Activated T-helper 17 cell treated with anti-CD3 and anti-CD28 coated beads, Interleukin-2, amount 50 U/mL, for 72 hours (primary cell): ENCODE data around the gene LDAH. TPM values are rescaled to one million over a fixed set of nuclear protein-coding genes. Genes with fewer than 3 reads are reported as not detected.

Experiments
- ATAC-seq: fragments of 150-1000 bp; cut with Tn5 transposase; replicated peaks from 2 replicates; pipeline ENCODE4 v1.10.0; 2021; ENCODE audit warnings: mild to moderate bottlenecking, moderate library complexity
- H3K27ac Mint-ChIP-seq: one replicate; pipeline ENCODE4 v1.8.0; 2022; ENCODE audit warnings: mixed read lengths
- H3K27me3 Mint-ChIP-seq: one replicate; pipeline ENCODE4 v1.8.0; 2022; ENCODE audit warnings: mixed read lengths
- H3K36me3 Mint-ChIP-seq: one replicate; pipeline ENCODE4 v1.8.0; 2022; ENCODE audit warnings: low read depth, mild to moderate bottlenecking, mixed read lengths
- H3K4me1 Mint-ChIP-seq: one replicate; pipeline ENCODE4 v1.8.0; 2022; ENCODE audit warnings: mixed read lengths
- H3K4me3 Mint-ChIP-seq: one replicate; pipeline ENCODE4 v1.8.0; 2022; ENCODE audit warnings: mild to moderate bottlenecking, mixed read lengths
- H3K9me3 Mint-ChIP-seq: one replicate; pipeline ENCODE4 v1.8.0; 2022; ENCODE audit warnings: mixed read lengths
- total RNA-seq, 2 donors: library from RNA; stranded (reverse); gene quantifications; one replicate each; pipeline ENCODE4 v1.2.3, GENCODE V29; 2022

Gene LDAH
- total RNA-seq, 2 donors from 2014 or later = 29.4 to 32.5 TPM

DNA sequence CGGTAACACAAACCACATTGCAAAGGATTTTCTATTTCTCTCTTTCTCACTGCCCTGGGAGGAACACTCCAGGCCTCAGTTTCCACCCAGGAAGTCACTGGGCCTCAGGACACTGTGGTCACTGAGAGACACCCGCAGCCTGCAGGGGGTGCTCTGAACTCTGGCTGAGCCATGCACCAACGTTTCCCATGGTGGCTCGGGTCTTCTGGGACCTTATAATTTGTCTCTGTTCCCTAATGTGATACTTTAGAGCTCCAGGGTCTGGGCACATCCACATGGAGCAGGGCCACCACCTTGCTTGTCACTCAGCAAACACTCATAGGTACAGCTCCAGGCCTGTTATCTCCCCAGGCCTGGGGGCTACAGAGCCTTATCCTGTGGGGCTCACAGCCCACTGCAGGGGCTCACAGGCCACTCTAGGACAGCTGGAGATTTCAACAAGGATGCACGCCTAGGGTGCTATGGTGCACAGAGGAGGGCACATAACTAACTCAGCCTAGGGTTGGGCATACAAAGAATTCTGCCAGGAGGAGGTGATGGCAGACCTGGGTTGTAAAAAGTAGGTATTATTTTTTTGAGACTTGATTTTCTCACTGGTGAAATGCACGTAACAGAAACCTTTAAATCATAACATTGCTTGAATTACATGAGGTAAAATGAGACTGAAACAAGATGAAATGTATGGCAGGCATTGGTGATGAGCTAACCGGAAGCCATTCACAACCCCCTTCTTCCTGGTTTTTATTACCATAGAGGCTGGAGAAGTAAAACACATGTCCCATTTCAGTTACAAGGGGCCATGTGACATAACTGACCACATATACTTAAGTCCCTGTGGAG, 169.0 kb downstream of the LDAH start:
- Mint-ChIP-seq H3K4me1 (peaks cover 14% of the 10 kb centered on the region), H3K9me3 (no peaks in the 10 kb centered on the region), H3K4me3 (no peak overlapping the region), H3K27me3 (peaks cover 6% of the 10 kb centered on the region), H3K36me3 (no peaks in the 10 kb centered on the region), H3K27ac (no peak overlapping the region)
- ATAC-seq = no peak

DNA sequence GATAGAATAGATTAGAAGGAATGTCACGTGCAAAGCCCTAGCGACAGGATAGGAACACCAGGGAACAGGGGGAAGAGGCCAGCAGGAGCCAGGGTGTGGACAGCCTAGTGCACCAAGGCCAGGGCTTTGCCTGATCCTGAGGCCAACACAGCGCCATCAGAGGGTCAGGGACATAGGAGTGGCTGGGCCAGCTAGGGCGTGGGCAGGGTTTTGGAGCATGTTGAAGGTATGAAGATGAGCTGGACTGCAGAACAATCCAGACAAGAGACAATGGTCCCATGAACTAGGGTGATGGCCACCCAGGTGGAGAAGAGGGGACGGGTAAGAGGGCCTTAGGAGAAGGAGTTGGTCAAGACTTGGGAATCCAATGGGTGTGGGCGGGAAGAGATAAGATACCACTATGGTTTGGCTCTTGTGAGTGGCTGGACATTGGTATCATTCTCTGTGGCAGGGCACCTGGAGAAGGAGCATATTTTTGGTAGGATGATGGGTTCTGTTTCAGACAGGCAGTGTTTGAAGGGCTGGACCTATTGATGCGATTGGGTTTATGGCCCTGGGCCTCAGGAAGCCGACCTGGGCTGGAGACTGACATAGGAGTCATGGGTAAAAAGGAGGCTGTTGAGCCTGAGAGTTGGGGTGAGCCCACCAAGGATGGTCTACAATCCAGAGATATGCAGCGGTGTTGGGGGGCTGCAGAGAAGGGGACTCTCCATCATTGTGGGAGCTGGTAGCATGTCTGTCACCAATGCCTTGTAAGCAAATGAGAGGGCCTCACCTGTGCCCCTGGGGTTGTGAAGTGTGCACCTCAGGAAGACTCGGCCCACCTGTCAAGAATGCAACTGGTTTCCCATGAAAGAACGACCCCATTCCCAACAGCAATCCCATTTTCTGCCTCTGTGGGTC, 170.0 kb downstream of the LDAH start:
- H3K9me3 Mint-ChIP-seq = no peaks in the 10 kb centered on the region
- ATAC-seq = no peak
- H3K27ac Mint-ChIP-seq = no peak overlapping the region
- peaks cover 3% of the 10 kb centered on the region for H3K27me3 Mint-ChIP-seq
- peaks cover 14% of the 10 kb centered on the region for H3K4me1 Mint-ChIP-seq
- H3K36me3 Mint-ChIP-seq = no peaks in the 10 kb centered on the region
- no peak overlapping the region for H3K4me3 Mint-ChIP-seq

DNA sequence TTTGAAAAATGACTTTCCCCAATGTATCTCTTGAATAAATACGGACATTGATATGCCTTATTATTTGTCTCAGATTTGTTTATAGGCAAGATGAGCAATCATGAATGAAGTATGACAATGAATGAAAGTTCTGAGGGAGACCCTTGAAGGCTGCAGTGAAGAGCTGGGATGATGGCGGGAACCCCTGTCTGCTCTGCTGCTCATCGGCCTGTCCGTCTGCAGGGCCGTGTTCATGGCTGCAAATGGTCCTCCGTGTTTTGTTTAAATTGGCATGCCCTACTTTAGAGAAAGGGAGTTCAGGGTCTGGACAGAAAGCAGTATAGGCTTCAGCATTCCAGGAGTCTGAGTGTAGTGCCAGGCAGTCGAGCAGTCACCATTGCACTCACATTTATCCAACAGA, 170.8 kb downstream of the LDAH start:
- Mint-ChIP-seq H3K27ac (no peak overlapping the region), H3K4me1 (peaks cover 14% of the 10 kb centered on the region), H3K9me3 (no peaks in the 10 kb centered on the region), H3K4me3 (peak overlapping the region; percentile 81), H3K27me3 (peaks cover 3% of the 10 kb centered on the region), H3K36me3 (no peaks in the 10 kb centered on the region)
- ATAC-seq = no peak

DNA sequence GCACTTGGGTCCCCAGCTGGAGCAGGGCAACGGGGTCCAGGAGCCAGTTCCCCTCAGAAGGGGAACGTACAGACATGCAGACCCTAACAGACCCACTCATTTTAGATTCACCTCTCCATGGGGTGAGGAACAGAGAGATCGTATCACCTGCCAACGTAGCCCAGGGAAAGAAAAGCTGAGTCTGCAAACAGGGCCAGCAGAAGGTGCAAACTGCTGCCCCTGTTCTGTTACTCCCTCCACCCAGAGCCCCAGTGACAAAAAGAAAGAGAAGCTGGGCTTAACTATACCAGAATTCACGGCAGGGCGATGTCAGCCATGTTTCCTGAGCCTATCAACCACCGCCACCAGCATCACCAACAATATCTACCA, 171.2 kb downstream of the LDAH start:
- Mint-ChIP-seq H3K27ac (peak overlapping the region; percentile 83), H3K9me3 (no peaks in the 10 kb centered on the region), H3K4me1 (peaks cover 14% of the 10 kb centered on the region), H3K36me3 (no peaks in the 10 kb centered on the region), H3K4me3 (peak overlapping the region; percentile 81), H3K27me3 (peaks cover 3% of the 10 kb centered on the region)
- no peak for ATAC-seq

DNA sequence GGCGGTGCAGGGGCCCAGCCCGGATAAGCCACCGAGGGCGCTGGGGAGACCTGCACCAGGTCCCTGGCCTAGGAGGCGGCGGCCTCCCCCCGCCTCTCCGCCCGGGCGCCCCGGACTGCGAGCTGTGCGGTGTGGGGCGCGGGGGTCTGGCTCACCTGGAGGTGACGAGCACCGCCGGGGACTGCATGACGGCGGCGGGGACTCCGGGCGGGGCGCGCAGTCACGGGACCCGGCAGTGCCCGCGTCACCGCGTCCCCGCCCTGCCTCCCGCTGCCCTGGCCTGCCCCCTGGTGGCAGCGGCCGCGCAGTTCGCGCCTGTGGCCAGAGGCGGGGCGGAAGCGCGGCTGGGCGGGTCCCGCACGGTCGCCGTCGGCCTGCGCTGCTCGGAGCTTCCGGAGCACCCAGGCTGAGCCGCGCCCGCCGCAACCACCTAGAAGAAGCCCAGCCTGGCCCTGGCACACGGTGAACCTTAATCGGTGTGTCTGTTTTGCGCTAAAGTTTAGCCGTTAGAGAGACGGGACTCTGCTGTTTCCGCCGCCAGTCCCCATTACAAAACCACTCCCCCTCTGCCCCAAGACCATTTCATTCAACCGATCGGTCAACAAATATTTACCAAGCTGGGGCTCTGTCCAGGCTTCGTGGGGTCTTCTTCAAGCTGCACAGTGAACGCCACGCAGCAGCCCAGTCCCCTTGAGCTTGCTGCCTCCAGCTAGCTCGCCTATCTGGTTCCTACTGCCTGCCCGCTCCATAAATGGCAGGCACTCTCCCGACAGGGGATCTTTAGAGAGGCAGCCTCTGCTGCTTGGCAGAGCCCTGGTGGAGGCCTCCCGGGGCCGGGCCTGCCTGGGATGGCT, 171.8 kb downstream of the LDAH start, which contains the start of gene HS1BP3:
HS1BP3 (minus strand) TSS at position 222 of the 854 bp plus-strand sequence; CDS start at position 187, 35 bp downstream.
- Mint-ChIP-seq H3K4me1 (peaks cover 14% of the 10 kb centered on the region), H3K9me3 (no peaks in the 10 kb centered on the region), H3K27ac (peak within 1 kb of the TSS; percentile 85), H3K27me3 (no peaks in the 10 kb centered on the region), H3K36me3 (no peaks in the 10 kb centered on the region), H3K4me3 (peak within 1 kb of the TSS; percentile 88)
- peak; percentile 93 for ATAC-seq

DNA sequence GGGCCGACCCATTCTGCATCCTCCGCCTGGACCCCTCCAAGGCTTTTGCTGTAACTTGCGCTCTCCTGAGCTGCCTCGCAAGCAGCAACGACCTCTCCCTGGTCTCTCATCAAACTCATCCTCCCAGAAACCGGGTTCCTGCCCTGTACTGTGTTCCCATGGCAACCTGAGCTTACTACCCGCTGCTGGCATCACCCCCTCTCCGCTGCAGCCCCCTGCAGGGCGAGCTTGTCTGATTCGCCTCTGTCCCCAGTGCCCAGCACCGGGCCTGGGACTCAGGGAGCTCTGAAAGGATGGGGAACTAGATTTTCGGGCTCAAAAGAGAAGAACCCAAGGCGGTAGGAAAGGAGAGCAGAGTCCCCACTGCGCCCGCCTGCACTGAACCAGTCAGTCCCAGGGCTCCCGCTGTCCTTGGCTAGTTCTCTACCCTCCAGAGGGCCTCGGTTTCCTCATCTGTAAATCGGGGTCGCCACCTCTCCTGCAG, 172.5 kb downstream of the LDAH start:
- peak overlapping the region; percentile 85 for H3K27ac Mint-ChIP-seq
- peak overlapping the region; percentile 88 for H3K4me3 Mint-ChIP-seq
- H3K9me3 Mint-ChIP-seq = no peaks in the 10 kb centered on the region
- peaks cover 14% of the 10 kb centered on the region for H3K4me1 Mint-ChIP-seq
- ATAC-seq = peak; percentile 7
- no peaks in the 10 kb centered on the region for H3K36me3 Mint-ChIP-seq
- H3K27me3 Mint-ChIP-seq = no peaks in the 10 kb centered on the region

DNA sequence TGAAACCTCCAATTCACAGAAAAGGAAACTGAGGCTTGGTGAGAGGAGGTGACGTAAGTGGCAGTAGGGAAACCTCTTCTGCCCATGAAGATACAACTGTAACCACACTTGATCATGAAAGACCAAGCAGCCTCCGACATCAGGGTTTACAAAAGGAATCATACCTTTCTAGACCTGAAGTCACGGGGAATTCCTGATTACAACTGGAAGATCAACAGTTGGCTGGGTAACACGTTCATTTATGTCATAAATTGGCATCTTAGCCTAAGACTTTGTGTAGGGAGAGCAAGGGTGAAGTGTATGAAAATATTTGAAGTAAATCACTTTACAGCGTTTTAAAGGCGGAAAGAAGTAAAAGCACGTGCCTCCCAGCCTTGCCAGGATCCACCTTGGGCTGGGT, 172.9 kb downstream of the LDAH start:
- Mint-ChIP-seq H3K9me3 (no peaks in the 10 kb centered on the region), H3K27me3 (no peaks in the 10 kb centered on the region), H3K4me1 (peaks cover 14% of the 10 kb centered on the region), H3K36me3 (peaks cover under 1% of the 10 kb centered on the region), H3K4me3 (peak overlapping the region; percentile 88), H3K27ac (peak overlapping the region; percentile 85)
- peak; percentile 3 for ATAC-seq

DNA sequence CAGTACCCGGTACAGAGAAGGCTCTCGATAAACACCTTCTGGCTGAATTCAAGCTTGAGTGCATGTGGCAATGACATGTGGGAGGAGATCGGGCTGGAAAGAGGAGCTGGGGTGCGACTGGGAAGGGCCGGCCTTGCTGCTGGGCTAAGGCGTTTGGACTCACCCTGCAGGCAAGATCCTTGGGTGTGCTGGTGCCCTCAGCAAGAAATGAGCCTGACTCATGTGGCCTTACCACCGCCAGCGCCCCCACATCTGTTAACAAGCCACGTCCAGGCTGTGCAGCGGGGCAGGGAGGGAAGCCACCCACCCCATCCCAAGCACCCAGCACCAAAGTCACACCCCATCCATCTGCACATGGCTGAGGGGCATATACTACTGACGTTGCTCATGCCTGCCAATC, 173.3 kb downstream of the LDAH start:
- peaks cover 14% of the 10 kb centered on the region for H3K4me1 Mint-ChIP-seq
- H3K27ac Mint-ChIP-seq = peak overlapping the region; percentile 85
- H3K4me3 Mint-ChIP-seq = peak overlapping the region; percentile 88
- no peaks in the 10 kb centered on the region for H3K9me3 Mint-ChIP-seq
- H3K36me3 Mint-ChIP-seq = peaks cover 5% of the 10 kb centered on the region
- peak; percentile 7 for ATAC-seq
- H3K27me3 Mint-ChIP-seq = no peaks in the 10 kb centered on the region

DNA sequence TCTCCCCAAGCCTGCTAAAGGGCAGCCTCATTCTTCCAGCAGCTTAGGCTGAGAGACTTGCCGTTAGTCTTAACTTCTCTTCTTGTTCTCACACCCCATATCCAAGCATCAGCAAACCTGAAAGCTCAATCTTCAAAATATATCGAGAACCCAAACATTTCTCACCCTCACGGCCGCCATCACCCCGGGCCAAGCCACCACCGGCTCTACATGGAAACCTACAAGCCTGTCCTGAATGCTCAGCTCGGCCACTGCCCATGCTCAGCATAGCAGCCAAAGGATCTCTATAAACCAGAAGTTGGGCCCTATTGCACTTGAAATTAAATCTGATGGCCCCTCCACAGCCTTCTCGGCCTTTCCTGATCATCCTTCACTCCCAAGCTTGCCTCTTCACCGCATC, 174.1 kb downstream of the LDAH start:
- H3K4me1 Mint-ChIP-seq = peaks cover 14% of the 10 kb centered on the region
- H3K9me3 Mint-ChIP-seq = no peaks in the 10 kb centered on the region
- no peaks in the 10 kb centered on the region for H3K27me3 Mint-ChIP-seq
- H3K36me3 Mint-ChIP-seq = peaks cover 11% of the 10 kb centered on the region
- peak overlapping the region; percentile 85 for H3K27ac Mint-ChIP-seq
- ATAC-seq = no peak
- no peak overlapping the region for H3K4me3 Mint-ChIP-seq

DNA sequence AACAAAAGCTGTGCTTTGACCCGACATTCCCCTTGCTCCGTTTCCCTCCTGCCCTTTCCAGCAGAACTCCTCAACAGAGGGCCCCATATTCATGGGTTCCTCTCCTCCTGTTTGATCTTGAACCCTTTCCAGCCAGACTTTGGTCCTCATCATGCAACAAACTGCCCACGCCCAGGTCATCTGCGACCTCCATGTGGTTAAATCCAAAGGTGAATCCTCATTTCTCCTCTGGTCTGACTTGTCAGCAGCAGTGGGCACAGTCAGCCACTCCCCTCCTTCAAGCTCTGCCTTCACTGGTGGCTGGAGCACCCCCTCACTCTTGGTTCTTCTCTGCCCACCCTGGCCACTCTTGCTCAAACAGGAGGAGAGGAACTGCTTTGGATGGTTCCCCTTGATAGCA, 174.7 kb downstream of the LDAH start:
- Mint-ChIP-seq H3K27ac (no peak overlapping the region), H3K4me1 (peaks cover 14% of the 10 kb centered on the region), H3K9me3 (no peaks in the 10 kb centered on the region), H3K27me3 (no peaks in the 10 kb centered on the region), H3K4me3 (no peak overlapping the region), H3K36me3 (peaks cover 11% of the 10 kb centered on the region)
- no peak for ATAC-seq

DNA sequence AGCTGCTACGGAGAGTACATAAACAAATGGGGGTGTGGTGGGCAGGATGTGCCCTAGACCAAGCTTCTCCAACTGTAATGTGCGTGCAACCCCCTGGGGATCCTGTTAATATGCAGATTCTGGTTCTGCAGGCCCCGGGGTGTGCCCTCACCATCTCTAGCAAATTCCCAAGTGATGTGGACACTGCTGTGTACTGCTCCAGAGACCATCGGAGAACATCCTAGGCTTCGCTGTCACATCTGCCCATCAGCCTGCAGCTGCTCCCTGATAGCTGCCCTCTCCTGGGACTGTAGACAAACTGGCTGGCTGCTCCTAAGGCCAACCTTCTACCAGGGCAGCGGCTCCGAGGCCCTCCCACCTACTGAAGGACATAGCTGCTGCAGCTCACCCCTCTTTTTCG, 175.2 kb downstream of the LDAH start:
- peaks cover 14% of the 10 kb centered on the region for H3K4me1 Mint-ChIP-seq
- H3K9me3 Mint-ChIP-seq = no peaks in the 10 kb centered on the region
- H3K36me3 Mint-ChIP-seq = peaks cover 11% of the 10 kb centered on the region
- no peak overlapping the region for H3K4me3 Mint-ChIP-seq
- H3K27me3 Mint-ChIP-seq = no peaks in the 10 kb centered on the region
- no peak for ATAC-seq
- no peak overlapping the region for H3K27ac Mint-ChIP-seq

DNA sequence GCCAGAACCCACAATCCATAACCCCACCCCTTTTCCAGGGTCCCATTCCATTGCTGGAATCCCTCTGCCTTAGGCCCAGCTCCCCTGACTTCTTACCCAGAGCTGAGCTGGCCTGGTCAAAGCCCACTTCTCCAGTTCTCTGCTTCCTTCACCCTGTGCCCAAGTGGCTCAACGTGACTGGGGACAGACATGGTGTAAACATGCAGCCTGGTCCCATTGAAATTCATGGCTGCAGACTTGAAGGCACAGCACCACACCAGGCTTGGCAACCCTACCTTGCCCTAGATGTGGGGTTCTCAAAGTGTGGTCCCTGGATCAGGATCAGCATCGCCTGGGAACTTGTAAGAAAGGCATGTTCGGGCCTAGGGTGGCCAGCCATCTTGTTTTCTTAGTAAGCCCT, 175.7 kb downstream of the LDAH start:
- no peaks in the 10 kb centered on the region for H3K9me3 Mint-ChIP-seq
- peaks cover 14% of the 10 kb centered on the region for H3K4me1 Mint-ChIP-seq
- H3K4me3 Mint-ChIP-seq = no peak overlapping the region
- no peak for ATAC-seq
- no peaks in the 10 kb centered on the region for H3K27me3 Mint-ChIP-seq
- H3K27ac Mint-ChIP-seq = no peak overlapping the region
- H3K36me3 Mint-ChIP-seq = peaks cover 11% of the 10 kb centered on the region

DNA sequence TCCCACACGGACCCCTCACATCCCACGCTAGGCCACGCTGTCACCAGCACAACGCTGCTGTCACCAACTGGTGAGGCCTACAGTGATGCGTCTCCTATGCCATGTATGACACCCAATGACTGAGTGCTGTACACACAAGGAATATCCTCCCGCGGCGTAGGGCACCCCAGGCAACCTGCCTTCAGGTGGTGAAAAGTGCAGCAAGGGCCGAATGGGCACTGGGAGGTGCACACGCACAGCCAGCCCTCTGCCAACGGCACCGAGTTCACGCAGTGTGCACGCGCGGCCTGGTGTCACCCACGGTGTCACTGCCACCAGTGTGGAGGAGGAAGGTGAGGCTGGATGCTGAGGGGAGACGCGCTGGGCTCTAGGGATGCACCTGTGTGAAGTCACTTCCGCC, 176.5 kb downstream of the LDAH start:
- Mint-ChIP-seq H3K4me1 (peaks cover 14% of the 10 kb centered on the region), H3K27ac (no peak overlapping the region), H3K27me3 (no peaks in the 10 kb centered on the region), H3K36me3 (peaks cover 11% of the 10 kb centered on the region), H3K4me3 (no peak overlapping the region), H3K9me3 (no peaks in the 10 kb centered on the region)
- ATAC-seq = no peak

DNA sequence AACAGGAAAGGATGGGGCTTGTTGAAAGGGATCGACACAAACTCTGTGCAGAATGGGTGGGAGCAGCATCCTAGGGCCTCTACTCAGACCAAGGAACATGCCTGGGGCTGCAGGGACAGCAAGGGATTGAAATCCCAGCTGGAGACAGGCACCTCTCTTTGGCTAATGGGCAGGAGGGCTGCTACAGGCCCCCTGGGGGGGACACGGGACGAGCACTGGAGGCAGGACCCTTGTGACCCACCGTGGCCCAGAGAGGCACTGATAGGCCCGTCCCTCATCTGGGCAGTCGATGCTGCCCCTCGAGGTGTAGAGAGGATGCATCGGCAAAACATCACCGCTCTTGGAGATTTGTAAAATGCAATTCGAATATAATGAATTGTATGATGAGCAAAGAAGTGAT, 177.1 kb downstream of the LDAH start:
- Mint-ChIP-seq H3K27ac (no peak overlapping the region), H3K4me1 (peaks cover 14% of the 10 kb centered on the region), H3K36me3 (peaks cover 11% of the 10 kb centered on the region), H3K4me3 (no peak overlapping the region), H3K27me3 (no peaks in the 10 kb centered on the region), H3K9me3 (no peaks in the 10 kb centered on the region)
- no peak for ATAC-seq
